WTC11 (cell line): Measurements from ENCODE around the gene MYOZ2. TPM values are rescaled to one million over a fixed set of nuclear protein-coding genes. Genes with fewer than 3 reads are reported as not detected.

Experiments
- ATF1 ChIP-seq: sonication (generic); formaldehyde crosslinking; IDR thresholded peaks from 2 replicates; pipeline ENCODE4 v1.8.1; 2023; ENCODE audit warnings: mild to moderate bottlenecking, moderate library complexity, missing genetic modification reagents
- CBFB ChIP-seq: sonication (generic); formaldehyde crosslinking; IDR thresholded peaks from 2 replicates; pipeline ENCODE4 v1.8.1; 2022; ENCODE audit warnings: mild to moderate bottlenecking, low read depth, missing genetic modification reagents
- CREB1 ChIP-seq: sonication (generic); formaldehyde crosslinking; IDR thresholded peaks from 2 replicates; pipeline ENCODE4 v1.8.0; 2023; ENCODE audit warnings: mild to moderate bottlenecking, missing genetic modification reagents
- CREM ChIP-seq: sonication (generic); formaldehyde crosslinking; IDR thresholded peaks from 2 replicates; pipeline ENCODE4 v1.8.1; 2022; ENCODE audit warnings: mild to moderate bottlenecking, missing genetic modification reagents, moderate library complexity
- ETV6 ChIP-seq: sonication (generic); formaldehyde crosslinking; IDR thresholded peaks from 2 replicates; pipeline ENCODE4 v1.8.1; 2022; ENCODE audit warnings: mild to moderate bottlenecking, missing genetic modification reagents
- GABPB1 ChIP-seq: sonication (generic); formaldehyde crosslinking; IDR thresholded peaks from 2 replicates; pipeline ENCODE4 v1.8.1; 2023; ENCODE audit warnings: mild to moderate bottlenecking, missing genetic modification reagents
- JUN ChIP-seq: sonication (generic); formaldehyde crosslinking; IDR thresholded peaks from 2 replicates; pipeline ENCODE4 v1.8.0; 2023; ENCODE audit warnings: mild to moderate bottlenecking, missing genetic modification reagents
- NFATC4 ChIP-seq: fragments of 250-450 bp; sonication (Bioruptor Pico); IDR thresholded peaks from 2 replicates; pipeline ENCODE4 v1.9.0; 2021; ENCODE audit warnings: mild to moderate bottlenecking
- NR1H2 ChIP-seq: sonication (generic); formaldehyde crosslinking; IDR thresholded peaks from 2 replicates; pipeline ENCODE4 v1.9.0; 2021; ENCODE audit warnings: mild to moderate bottlenecking, moderate library complexity, missing genetic modification reagents
- NR2C2 ChIP-seq: sonication (generic); formaldehyde crosslinking; IDR thresholded peaks from 2 replicates; pipeline ENCODE4 v1.8.0; 2022; ENCODE audit warnings: mild to moderate bottlenecking, missing genetic modification reagents
- PRRX2 ChIP-seq: fragments of 250-450 bp; sonication (Bioruptor Pico); IDR thresholded peaks from 2 replicates; pipeline ENCODE4 v1.8.0; 2021; ENCODE audit warnings: mild to moderate bottlenecking
- RELA ChIP-seq: sonication (generic); formaldehyde crosslinking; IDR thresholded peaks from 2 replicates; pipeline ENCODE4 v1.8.1; 2022; ENCODE audit warnings: missing genetic modification reagents, mild to moderate bottlenecking, borderline replicate concordance
- SOX15 ChIP-seq: fragments of 250-450 bp; sonication (Bioruptor Pico); IDR thresholded peaks from 2 replicates; pipeline ENCODE4 v1.9.0; 2021; ENCODE audit warnings: mild to moderate bottlenecking
- SP1 ChIP-seq: sonication (generic); formaldehyde crosslinking; conservative IDR thresholded peaks from 2 replicates; pipeline ENCODE4 v1.8.1; 2022; ENCODE audit warnings: missing genetic modification reagents
- TCF7 ChIP-seq: sonication (generic); formaldehyde crosslinking; IDR thresholded peaks from 2 replicates; pipeline ENCODE4 v1.8.0; 2022; ENCODE audit warnings: mild to moderate bottlenecking, low read depth, missing genetic modification reagents, moderate library complexity
- ZNF138 ChIP-seq: sonication (generic); formaldehyde crosslinking; conservative IDR thresholded peaks from 2 replicates; pipeline ENCODE4 v1.8.1; 2022; ENCODE audit warnings: mild to moderate bottlenecking, moderate library complexity, missing genetic modification reagents
- ZNF219 ChIP-seq: sonication (generic); formaldehyde crosslinking; IDR thresholded peaks from 2 replicates; pipeline ENCODE4 v1.8.0; 2023; ENCODE audit warnings: missing genetic modification reagents, mild to moderate bottlenecking, borderline replicate concordance
- total RNA-seq: library from RNA; stranded (reverse); gene quantifications from 3 replicates; pipeline ENCODE4 v1.2.3, GENCODE V29; 2021
- TF ChIP-seq, protein P1 (sequence below): sonication (generic); formaldehyde crosslinking; IDR thresholded peaks from 2 replicates; pipeline ENCODE4 v1.8.0; 2023; ENCODE audit warnings: mild to moderate bottlenecking, missing genetic modification reagents
- TF ChIP-seq, protein P2 (sequence below): fragments of 250-450 bp; sonication (Bioruptor Pico); IDR thresholded peaks from 2 replicates; pipeline ENCODE4 v1.9.0; 2021; ENCODE audit warnings: mild to moderate bottlenecking, borderline replicate concordance
- TF ChIP-seq, protein P3 (sequence below): fragments of 250-450 bp; sonication (Bioruptor Pico); IDR thresholded peaks from 2 replicates; pipeline ENCODE4 v1.9.0; 2021; ENCODE audit warnings: moderate library complexity, mild to moderate bottlenecking, inconsistent platforms, borderline replicate concordance
- TF ChIP-seq, protein P4 (sequence below): sonication (generic); formaldehyde crosslinking; conservative IDR thresholded peaks from 2 replicates; pipeline ENCODE4 v1.8.1; 2023; ENCODE audit warnings: mild to moderate bottlenecking, low read depth, missing genetic modification reagents, moderate library complexity
- TF ChIP-seq, protein P5 (sequence below): sonication (generic); formaldehyde crosslinking; IDR thresholded peaks from 2 replicates; pipeline ENCODE4 v1.8.1; 2022; ENCODE audit warnings: mild to moderate bottlenecking, missing genetic modification reagents, moderate library complexity, borderline replicate concordance
- TF ChIP-seq, protein P6 (sequence below): sonication (generic); formaldehyde crosslinking; IDR thresholded peaks from 2 replicates; pipeline ENCODE4 v1.8.1; 2023; ENCODE audit warnings: mild to moderate bottlenecking, missing genetic modification reagents, moderate library complexity
- TF ChIP-seq, protein P7 (sequence below): fragments of 250-450 bp; sonication (Bioruptor Pico); IDR thresholded peaks from 2 replicates; pipeline ENCODE4 v1.8.0; 2021; ENCODE audit warnings: mild to moderate bottlenecking
- TF ChIP-seq, protein P8 (sequence below): sonication (generic); formaldehyde crosslinking; IDR thresholded peaks from 2 replicates; pipeline ENCODE4 v1.8.1; 2022; ENCODE audit warnings: mild to moderate bottlenecking, moderate library complexity, missing genetic modification reagents

The MYOZ2 gene
- total RNA-seq, 1 experiment from 2014 or later = not detected

DNA sequence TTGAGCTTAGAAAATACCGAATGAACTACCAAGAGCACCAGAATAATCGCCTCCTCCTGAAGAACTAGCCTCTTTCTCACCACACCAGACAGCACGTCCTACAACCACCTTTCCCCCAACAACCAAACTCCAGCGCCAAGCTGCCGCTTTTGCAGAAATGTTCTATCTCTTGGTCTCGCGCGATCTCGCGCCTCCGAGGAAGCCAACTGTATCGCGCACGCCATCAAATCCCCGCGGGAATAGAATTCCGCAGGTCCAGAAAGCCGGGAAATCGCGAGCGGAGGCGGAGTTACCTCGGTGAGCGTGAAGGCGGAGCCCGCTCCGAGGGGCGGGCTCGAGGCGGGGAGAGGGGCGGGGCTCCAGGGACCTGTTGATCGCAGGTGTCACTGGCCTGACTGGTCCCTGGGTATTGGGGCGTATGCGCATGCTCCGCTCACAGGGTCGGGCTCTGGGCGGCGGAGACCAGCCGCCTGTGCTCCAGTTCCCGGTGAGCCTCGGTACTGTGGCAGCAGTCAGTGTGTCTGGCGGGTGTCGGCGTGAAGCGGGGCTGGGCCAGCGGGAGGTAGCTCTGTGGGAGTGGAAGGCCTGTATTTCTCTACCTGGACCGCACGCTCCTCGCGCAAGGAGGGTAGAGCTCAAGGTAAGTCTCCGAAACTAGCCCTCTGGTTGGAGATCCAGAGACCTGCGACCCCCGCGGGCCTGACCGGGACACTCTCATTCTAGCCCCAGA lies 76.8 kb downstream of the MYOZ2 start, which contains the start of gene USP53 (continued):
- TF ChIP-seq, protein P1, sequence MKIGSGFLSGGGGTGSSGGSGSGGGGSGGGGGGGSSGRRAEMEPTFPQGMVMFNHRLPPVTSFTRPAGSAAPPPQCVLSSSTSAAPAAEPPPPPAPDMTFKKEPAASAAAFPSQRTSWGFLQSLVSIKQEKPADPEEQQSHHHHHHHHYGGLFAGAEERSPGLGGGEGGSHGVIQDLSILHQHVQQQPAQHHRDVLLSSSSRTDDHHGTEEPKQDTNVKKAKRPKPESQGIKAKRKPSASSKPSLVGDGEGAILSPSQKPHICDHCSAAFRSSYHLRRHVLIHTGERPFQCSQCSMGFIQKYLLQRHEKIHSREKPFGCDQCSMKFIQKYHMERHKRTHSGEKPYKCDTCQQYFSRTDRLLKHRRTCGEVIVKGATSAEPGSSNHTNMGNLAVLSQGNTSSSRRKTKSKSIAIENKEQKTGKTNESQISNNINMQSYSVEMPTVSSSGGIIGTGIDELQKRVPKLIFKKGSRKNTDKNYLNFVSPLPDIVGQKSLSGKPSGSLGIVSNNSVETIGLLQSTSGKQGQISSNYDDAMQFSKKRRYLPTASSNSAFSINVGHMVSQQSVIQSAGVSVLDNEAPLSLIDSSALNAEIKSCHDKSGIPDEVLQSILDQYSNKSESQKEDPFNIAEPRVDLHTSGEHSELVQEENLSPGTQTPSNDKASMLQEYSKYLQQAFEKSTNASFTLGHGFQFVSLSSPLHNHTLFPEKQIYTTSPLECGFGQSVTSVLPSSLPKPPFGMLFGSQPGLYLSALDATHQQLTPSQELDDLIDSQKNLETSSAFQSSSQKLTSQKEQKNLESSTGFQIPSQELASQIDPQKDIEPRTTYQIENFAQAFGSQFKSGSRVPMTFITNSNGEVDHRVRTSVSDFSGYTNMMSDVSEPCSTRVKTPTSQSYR (CRISPR knock-in tag) = no peak
- TF ChIP-seq ATF1 (CRISPR knock-in tag) = no peak
- TF ChIP-seq, protein P2, sequence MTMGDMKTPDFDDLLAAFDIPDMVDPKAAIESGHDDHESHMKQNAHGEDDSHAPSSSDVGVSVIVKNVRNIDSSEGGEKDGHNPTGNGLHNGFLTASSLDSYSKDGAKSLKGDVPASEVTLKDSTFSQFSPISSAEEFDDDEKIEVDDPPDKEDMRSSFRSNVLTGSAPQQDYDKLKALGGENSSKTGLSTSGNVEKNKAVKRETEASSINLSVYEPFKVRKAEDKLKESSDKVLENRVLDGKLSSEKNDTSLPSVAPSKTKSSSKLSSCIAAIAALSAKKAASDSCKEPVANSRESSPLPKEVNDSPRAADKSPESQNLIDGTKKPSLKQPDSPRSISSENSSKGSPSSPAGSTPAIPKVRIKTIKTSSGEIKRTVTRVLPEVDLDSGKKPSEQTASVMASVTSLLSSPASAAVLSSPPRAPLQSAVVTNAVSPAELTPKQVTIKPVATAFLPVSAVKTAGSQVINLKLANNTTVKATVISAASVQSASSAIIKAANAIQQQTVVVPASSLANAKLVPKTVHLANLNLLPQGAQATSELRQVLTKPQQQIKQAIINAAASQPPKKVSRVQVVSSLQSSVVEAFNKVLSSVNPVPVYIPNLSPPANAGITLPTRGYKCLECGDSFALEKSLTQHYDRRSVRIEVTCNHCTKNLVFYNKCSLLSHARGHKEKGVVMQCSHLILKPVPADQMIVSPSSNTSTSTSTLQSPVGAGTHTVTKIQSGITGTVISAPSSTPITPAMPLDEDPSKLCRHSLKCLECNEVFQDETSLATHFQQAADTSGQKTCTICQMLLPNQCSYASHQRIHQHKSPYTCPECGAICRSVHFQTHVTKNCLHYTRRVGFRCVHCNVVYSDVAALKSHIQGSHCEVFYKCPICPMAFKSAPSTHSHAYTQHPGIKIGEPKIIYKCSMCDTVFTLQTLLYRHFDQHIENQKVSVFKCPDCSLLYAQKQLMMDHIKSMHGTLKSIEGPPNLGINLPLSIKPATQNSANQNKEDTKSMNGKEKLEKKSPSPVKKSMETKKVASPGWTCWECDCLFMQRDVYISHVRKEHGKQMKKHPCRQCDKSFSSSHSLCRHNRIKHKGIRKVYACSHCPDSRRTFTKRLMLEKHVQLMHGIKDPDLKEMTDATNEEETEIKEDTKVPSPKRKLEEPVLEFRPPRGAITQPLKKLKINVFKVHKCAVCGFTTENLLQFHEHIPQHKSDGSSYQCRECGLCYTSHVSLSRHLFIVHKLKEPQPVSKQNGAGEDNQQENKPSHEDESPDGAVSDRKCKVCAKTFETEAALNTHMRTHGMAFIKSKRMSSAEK (CRISPR knock-in tag) = no peak
- no peak; the same call in 1 of the 2 replicates for TF ChIP-seq NFATC4
- no peak for TF ChIP-seq NR2C2 (CRISPR knock-in tag)
- no peak for TF ChIP-seq ZNF138 (CRISPR knock-in tag)
- no peak for TF ChIP-seq CBFB (CRISPR knock-in tag)
- no peak for TF ChIP-seq CREM (CRISPR knock-in tag)
- TF ChIP-seq TCF7 = no peak
- TF ChIP-seq, protein P3, sequence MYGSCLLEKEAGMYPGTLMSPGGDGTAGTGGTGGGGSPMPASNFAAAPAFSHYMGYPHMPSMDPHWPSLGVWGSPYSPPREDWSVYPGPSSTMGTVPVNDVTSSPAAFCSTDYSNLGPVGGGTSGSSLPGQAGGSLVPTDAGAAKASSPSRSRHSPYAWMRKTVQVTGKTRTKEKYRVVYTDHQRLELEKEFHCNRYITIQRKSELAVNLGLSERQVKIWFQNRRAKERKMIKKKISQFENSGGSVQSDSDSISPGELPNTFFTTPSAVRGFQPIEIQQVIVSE = no peak
- no peak for TF ChIP-seq RELA (CRISPR knock-in tag)
- peak; percentile 80 for TF ChIP-seq JUN (CRISPR knock-in tag)
- TF ChIP-seq PRRX2 (CRISPR knock-in tag) = no peak
- TF ChIP-seq CREB1 (CRISPR knock-in tag) = no peak
- TF ChIP-seq ZNF219 = no peak
- TF ChIP-seq, protein P4, sequence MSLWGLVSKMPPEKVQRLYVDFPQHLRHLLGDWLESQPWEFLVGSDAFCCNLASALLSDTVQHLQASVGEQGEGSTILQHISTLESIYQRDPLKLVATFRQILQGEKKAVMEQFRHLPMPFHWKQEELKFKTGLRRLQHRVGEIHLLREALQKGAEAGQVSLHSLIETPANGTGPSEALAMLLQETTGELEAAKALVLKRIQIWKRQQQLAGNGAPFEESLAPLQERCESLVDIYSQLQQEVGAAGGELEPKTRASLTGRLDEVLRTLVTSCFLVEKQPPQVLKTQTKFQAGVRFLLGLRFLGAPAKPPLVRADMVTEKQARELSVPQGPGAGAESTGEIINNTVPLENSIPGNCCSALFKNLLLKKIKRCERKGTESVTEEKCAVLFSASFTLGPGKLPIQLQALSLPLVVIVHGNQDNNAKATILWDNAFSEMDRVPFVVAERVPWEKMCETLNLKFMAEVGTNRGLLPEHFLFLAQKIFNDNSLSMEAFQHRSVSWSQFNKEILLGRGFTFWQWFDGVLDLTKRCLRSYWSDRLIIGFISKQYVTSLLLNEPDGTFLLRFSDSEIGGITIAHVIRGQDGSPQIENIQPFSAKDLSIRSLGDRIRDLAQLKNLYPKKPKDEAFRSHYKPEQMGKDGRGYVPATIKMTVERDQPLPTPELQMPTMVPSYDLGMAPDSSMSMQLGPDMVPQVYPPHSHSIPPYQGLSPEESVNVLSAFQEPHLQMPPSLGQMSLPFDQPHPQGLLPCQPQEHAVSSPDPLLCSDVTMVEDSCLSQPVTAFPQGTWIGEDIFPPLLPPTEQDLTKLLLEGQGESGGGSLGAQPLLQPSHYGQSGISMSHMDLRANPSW = no peak
- TF ChIP-seq SP1 (CRISPR knock-in tag) = peak; percentile 25; the same call in 1 of the 2 replicates
- TF ChIP-seq, protein P5, sequence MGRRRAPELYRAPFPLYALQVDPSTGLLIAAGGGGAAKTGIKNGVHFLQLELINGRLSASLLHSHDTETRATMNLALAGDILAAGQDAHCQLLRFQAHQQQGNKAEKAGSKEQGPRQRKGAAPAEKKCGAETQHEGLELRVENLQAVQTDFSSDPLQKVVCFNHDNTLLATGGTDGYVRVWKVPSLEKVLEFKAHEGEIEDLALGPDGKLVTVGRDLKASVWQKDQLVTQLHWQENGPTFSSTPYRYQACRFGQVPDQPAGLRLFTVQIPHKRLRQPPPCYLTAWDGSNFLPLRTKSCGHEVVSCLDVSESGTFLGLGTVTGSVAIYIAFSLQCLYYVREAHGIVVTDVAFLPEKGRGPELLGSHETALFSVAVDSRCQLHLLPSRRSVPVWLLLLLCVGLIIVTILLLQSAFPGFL (CRISPR knock-in tag) = no peak
- TF ChIP-seq NR1H2 (CRISPR knock-in tag) = no peak
- no peak for TF ChIP-seq GABPB1 (CRISPR knock-in tag)
- TF ChIP-seq, protein P6, sequence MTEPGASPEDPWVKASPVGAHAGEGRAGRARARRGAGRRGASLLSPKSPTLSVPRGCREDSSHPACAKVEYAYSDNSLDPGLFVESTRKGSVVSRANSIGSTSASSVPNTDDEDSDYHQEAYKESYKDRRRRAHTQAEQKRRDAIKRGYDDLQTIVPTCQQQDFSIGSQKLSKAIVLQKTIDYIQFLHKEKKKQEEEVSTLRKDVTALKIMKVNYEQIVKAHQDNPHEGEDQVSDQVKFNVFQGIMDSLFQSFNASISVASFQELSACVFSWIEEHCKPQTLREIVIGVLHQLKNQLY (CRISPR knock-in tag) = no peak
- TF ChIP-seq, protein P7, sequence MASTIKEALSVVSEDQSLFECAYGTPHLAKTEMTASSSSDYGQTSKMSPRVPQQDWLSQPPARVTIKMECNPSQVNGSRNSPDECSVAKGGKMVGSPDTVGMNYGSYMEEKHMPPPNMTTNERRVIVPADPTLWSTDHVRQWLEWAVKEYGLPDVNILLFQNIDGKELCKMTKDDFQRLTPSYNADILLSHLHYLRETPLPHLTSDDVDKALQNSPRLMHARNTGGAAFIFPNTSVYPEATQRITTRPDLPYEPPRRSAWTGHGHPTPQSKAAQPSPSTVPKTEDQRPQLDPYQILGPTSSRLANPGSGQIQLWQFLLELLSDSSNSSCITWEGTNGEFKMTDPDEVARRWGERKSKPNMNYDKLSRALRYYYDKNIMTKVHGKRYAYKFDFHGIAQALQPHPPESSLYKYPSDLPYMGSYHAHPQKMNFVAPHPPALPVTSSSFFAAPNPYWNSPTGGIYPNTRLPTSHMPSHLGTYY = no peak
- no peak for TF ChIP-seq SOX15 (CRISPR knock-in tag)
- TF ChIP-seq, protein P8, sequence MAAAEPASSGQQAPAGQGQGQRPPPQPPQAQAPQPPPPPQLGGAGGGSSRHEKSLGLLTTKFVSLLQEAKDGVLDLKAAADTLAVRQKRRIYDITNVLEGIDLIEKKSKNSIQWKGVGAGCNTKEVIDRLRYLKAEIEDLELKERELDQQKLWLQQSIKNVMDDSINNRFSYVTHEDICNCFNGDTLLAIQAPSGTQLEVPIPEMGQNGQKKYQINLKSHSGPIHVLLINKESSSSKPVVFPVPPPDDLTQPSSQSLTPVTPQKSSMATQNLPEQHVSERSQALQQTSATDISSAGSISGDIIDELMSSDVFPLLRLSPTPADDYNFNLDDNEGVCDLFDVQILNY (CRISPR knock-in tag) = no peak; the same call in 1 of the 2 replicates
- no peak; the same call in 1 of the 2 replicates for TF ChIP-seq ETV6 (CRISPR knock-in tag)
